HepG2 (cell line): ENCODE results near the gene TPRN. TPM values are rescaled to one million over a fixed set of nuclear protein-coding genes. Genes with fewer than 3 reads are reported as not detected.

Source experiments
- AKAP8 ChIP-seq: sonication (generic); formaldehyde crosslinking; IDR thresholded peaks from 2 replicates; pipeline ENCODE4 v1.5.1; 2020; ENCODE audit warnings: mild to moderate bottlenecking, missing genetic modification reagents
- ATRX ChIP-seq: sonication (generic); formaldehyde crosslinking; IDR thresholded peaks from 2 replicates; pipeline ENCODE4 v1.4.0; 2020; ENCODE audit warnings: missing genetic modification reagents, borderline replicate concordance
- CHCHD3 ChIP-seq: sonication (generic); formaldehyde crosslinking; IDR thresholded peaks from 2 replicates; pipeline ENCODE4 v1.8.0; 2022; ENCODE audit warnings: mild to moderate bottlenecking, missing genetic modification reagents, moderate library complexity
- ERF ChIP-seq: IDR thresholded peaks from 2 replicates; pipeline ENCODE4 v1.6.1; 2018; ENCODE audit warnings: missing biosample characterization, missing genetic modification reagents
- FOXM1 ChIP-seq: sonication (generic); formaldehyde crosslinking; IDR thresholded peaks from 2 replicates; pipeline ENCODE4 v1.5.0; 2020; ENCODE audit warnings: missing genetic modification reagents
- GATAD2A ChIP-seq: IDR thresholded peaks from 2 replicates; pipeline ENCODE4 v1.6.1; 2016
- KAT2B ChIP-seq: fragments of 150-350 bp; IDR thresholded peaks from 2 replicates; pipeline ENCODE4 v1.6.1; 2014; ENCODE audit warnings: low read depth, low read length, borderline replicate concordance
- MAFG ChIP-seq: sonication (generic); formaldehyde crosslinking; IDR thresholded peaks from 2 replicates; pipeline ENCODE4 v1.5.1; 2020; ENCODE audit warnings: mild to moderate bottlenecking, missing genetic modification reagents
- SETDB1 ChIP-seq: sonication (generic); formaldehyde crosslinking; IDR thresholded peaks from 2 replicates; pipeline ENCODE4 v1.5.1; 2020; ENCODE audit warnings: missing genetic modification reagents, mild to moderate bottlenecking, borderline replicate concordance
- YY1 ChIP-seq: IDR thresholded peaks from 2 replicates; pipeline ENCODE4 v1.6.1; 2011; ENCODE audit warnings: low read length, low read depth, moderate library complexity, mild to moderate bottlenecking; ENCODE audit not compliant: insufficient read depth, insufficient replicate concordance
- ZNF326 ChIP-seq: sonication (generic); formaldehyde crosslinking; IDR thresholded peaks from 2 replicates; pipeline ENCODE4 v1.4.0; 2020; ENCODE audit warnings: missing genetic modification reagents, borderline replicate concordance
- ZNF350 ChIP-seq: sonication (generic); formaldehyde crosslinking; IDR thresholded peaks from 2 replicates; pipeline ENCODE4 v1.4.0; 2020; ENCODE audit warnings: mild to moderate bottlenecking, low read depth, missing genetic modification reagents, borderline replicate concordance
- ZNF570 ChIP-seq: sonication (generic); formaldehyde crosslinking; IDR thresholded peaks from 2 replicates; pipeline ENCODE4 v1.4.0; 2020; ENCODE audit warnings: mild to moderate bottlenecking, missing genetic modification reagents, borderline replicate concordance
- ZNF652 ChIP-seq: IDR thresholded peaks from 2 replicates; pipeline ENCODE4 v1.6.1; 2016; ENCODE audit warnings: low read depth, borderline replicate concordance
- ZNF772 ChIP-seq: sonication (generic); formaldehyde crosslinking; IDR thresholded peaks from 2 replicates; pipeline ENCODE4 v1.5.0; 2020; ENCODE audit warnings: mild to moderate bottlenecking, missing genetic modification reagents
- ZNF788 ChIP-seq: sonication (generic); formaldehyde crosslinking; IDR thresholded peaks from 2 replicates; pipeline ENCODE4 v1.5.0; 2020; ENCODE audit warnings: mild to moderate bottlenecking, missing genetic modification reagents, borderline replicate concordance
- polyA plus RNA-seq, 8 experiments: library from polyadenylated mRNA; depleted of rRNA in 3 of 8; stranded (reverse) in 7 of 8; unstranded in 1 of 8; fragments of >200 nt; fragmentation: Illumina TruSeq in 4 of 8; extraction: Trizol in 4 of 8; gene quantifications; 2 replicates each; pipeline versions ENCODE4 v1.2.1 to v1.2.3, GENCODE V29; 2011 to 2016; ENCODE audit warnings: low read depth in 4 of 8, missing spikeins in 1 of 8, mixed read lengths in 1 of 8; ENCODE audit not compliant: insufficient read depth in 1 of 8
- total RNA-seq, 5 experiments: library from RNA; depleted of rRNA; stranded (reverse); fragments of >200 nt; fragmentation: Illumina TruSeq; extraction: Trizol; gene quantifications; 2 replicates each; pipeline ENCODE4 v1.2.3, GENCODE V29; 2016; ENCODE audit warnings: low read depth in 1 of 5
- TF ChIP-seq, protein P1 (sequence below): sonication (generic); formaldehyde crosslinking; conservative IDR thresholded peaks from 2 replicates; pipeline ENCODE4 v1.4.0; 2020; ENCODE audit warnings: mild to moderate bottlenecking, missing genetic modification reagents, moderate library complexity
- TF ChIP-seq, protein P2 (sequence below): sonication (generic); formaldehyde crosslinking; IDR thresholded peaks from 2 replicates; pipeline ENCODE4 v1.4.0; 2020; ENCODE audit warnings: missing genetic modification reagents
- TF ChIP-seq, protein P3 (sequence below), 2 experiments: sonication (generic) in 1 of 2; formaldehyde crosslinking in 1 of 2; IDR thresholded peaks; 2 replicates each; pipeline versions ENCODE4 v1.4.0 to v1.6.1; 2016 to 2020; ENCODE audit warnings: borderline replicate concordance in 1 of 2, low read depth in 1 of 2, mild to moderate bottlenecking in 1 of 2, missing genetic modification reagents in 1 of 2

The TPRN gene
- total and polyA plus RNA-seq, 2 of the 13 experiments (the other 11 are each of a cell fraction or from before 2014, with no cell fraction given): 10.1 to 19.2 TPM

DNA sequence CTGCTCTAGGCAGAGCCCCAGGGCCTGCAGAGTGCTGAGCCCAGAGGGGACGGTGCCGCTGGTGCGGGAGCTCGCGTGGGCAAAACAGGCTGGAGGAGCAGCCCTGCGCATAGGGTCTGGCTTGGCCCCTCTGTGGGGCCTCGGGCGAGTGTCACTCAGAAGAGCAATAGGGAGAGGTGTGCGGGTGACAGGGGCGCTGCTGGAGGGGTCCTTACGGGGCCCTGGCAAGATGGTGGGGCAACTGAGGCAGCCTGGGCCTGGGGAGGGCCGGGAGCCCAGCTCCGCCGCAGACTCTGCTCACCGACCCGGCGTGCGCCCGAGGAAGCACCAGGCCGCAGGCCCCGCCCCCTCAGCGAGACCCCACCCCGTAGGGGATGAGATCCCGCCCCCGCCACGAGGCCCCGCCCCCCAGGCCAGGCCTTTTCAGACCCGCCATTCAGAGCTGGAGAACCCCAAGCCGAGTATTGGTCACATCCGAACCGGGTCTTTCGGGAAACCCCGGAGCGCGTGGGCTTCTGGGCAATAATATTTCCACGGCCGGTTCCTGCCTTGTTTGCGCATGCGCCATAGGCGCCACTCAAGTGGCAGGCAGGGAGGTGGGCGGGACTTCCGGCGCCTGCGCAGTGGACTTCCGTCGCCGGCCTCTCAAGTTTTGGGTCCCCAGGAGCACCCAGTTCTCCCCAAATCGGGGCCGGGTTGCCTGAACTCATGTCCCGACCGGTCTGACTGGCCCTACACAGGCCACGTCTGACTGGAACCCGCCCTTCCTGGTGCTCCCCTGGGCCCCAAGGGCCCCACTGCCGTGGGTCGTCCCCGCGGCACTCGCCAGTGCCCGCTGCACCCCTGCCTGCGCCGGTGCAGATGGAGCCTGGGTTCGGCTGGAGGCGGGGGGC lies 22.8 kb upstream of the TPRN start (continued):
- TF ChIP-seq, protein P1, sequence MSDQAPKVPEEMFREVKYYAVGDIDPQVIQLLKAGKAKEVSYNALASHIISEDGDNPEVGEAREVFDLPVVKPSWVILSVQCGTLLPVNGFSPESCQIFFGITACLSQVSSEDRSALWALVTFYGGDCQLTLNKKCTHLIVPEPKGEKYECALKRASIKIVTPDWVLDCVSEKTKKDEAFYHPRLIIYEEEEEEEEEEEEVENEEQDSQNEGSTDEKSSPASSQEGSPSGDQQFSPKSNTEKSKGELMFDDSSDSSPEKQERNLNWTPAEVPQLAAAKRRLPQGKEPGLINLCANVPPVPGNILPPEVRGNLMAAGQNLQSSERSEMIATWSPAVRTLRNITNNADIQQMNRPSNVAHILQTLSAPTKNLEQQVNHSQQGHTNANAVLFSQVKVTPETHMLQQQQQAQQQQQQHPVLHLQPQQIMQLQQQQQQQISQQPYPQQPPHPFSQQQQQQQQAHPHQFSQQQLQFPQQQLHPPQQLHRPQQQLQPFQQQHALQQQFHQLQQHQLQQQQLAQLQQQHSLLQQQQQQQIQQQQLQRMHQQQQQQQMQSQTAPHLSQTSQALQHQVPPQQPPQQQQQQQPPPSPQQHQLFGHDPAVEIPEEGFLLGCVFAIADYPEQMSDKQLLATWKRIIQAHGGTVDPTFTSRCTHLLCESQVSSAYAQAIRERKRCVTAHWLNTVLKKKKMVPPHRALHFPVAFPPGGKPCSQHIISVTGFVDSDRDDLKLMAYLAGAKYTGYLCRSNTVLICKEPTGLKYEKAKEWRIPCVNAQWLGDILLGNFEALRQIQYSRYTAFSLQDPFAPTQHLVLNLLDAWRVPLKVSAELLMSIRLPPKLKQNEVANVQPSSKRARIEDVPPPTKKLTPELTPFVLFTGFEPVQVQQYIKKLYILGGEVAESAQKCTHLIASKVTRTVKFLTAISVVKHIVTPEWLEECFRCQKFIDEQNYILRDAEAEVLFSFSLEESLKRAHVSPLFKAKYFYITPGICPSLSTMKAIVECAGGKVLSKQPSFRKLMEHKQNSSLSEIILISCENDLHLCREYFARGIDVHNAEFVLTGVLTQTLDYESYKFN (CRISPR knock-in tag): peak; percentile 39; the same call in 1 of the 2 replicates
- TF ChIP-seq ZNF788 (CRISPR knock-in tag): no peak; the same call in 1 of the 2 replicates
- TF ChIP-seq ZNF652 (CRISPR knock-in tag): no peak
- no peak for TF ChIP-seq ERF
- no peak for TF ChIP-seq KAT2B
- no peak for TF ChIP-seq ATRX (CRISPR knock-in tag)
- TF ChIP-seq YY1: peak; percentile 84
- no peak for TF ChIP-seq ZNF570
- no peak for TF ChIP-seq MAFG (CRISPR knock-in tag)
- TF ChIP-seq SETDB1 (CRISPR knock-in tag): no peak
- TF ChIP-seq ZNF772 (CRISPR knock-in tag): no peak; the same call in 1 of the 2 replicates
- no peak; the same call in 1 of the 2 replicates for TF ChIP-seq ZNF326
- no peak for TF ChIP-seq GATAD2A (CRISPR knock-in tag)
- TF ChIP-seq FOXM1 (CRISPR knock-in tag): no peak
- TF ChIP-seq, protein P2, sequence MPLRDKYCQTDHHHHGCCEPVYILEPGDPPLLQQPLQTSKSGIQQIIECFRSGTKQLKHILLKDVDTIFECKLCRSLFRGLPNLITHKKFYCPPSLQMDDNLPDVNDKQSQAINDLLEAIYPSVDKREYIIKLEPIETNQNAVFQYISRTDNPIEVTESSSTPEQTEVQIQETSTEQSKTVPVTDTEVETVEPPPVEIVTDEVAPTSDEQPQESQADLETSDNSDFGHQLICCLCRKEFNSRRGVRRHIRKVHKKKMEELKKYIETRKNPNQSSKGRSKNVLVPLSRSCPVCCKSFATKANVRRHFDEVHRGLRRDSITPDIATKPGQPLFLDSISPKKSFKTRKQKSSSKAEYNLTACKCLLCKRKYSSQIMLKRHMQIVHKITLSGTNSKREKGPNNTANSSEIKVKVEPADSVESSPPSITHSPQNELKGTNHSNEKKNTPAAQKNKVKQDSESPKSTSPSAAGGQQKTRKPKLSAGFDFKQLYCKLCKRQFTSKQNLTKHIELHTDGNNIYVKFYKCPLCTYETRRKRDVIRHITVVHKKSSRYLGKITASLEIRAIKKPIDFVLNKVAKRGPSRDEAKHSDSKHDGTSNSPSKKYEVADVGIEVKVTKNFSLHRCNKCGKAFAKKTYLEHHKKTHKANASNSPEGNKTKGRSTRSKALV: no peak; the same call in 1 of the 2 replicates
- 0 out of 2 replicates have a peak, but pooled peaks have one; percentile 17 for TF ChIP-seq ZNF350 (CRISPR knock-in tag)
- TF ChIP-seq AKAP8 (CRISPR knock-in tag): peak; percentile 79
- TF ChIP-seq, protein P3, sequence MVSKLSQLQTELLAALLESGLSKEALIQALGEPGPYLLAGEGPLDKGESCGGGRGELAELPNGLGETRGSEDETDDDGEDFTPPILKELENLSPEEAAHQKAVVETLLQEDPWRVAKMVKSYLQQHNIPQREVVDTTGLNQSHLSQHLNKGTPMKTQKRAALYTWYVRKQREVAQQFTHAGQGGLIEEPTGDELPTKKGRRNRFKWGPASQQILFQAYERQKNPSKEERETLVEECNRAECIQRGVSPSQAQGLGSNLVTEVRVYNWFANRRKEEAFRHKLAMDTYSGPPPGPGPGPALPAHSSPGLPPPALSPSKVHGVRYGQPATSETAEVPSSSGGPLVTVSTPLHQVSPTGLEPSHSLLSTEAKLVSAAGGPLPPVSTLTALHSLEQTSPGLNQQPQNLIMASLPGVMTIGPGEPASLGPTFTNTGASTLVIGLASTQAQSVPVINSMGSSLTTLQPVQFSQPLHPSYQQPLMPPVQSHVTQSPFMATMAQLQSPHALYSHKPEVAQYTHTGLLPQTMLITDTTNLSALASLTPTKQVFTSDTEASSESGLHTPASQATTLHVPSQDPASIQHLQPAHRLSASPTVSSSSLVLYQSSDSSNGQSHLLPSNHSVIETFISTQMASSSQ (IDR thresholded peaks at IDR 0.05; ENCODE audit: low read depth): no peak
- TF ChIP-seq, protein P3 (CRISPR knock-in tag; IDR thresholded peaks at IDR 0.05; ENCODE audit: borderline replicate concordance): no peak; the same call in 1 of the 2 replicates
- TF ChIP-seq CHCHD3 (CRISPR knock-in tag): no peak
